NCI-H2107 treated with DMSO at 0.1 percent for 48 hours (cell line): ENCODE data around the gene ATP2B2.

ENCODE experiments used
- DNase-seq: peaks from one replicate; lab custom pipeline; 2025; ENCODE audit not compliant: unreplicated experiment; lab: John Stamatoyannopoulos, UW

Gene ATP2B2

GRCh38 chr3:10471054-10471688 lies 34.2 kb downstream of the ATP2B2 start:
- DNase-seq = peak; percentile 50

DNA sequence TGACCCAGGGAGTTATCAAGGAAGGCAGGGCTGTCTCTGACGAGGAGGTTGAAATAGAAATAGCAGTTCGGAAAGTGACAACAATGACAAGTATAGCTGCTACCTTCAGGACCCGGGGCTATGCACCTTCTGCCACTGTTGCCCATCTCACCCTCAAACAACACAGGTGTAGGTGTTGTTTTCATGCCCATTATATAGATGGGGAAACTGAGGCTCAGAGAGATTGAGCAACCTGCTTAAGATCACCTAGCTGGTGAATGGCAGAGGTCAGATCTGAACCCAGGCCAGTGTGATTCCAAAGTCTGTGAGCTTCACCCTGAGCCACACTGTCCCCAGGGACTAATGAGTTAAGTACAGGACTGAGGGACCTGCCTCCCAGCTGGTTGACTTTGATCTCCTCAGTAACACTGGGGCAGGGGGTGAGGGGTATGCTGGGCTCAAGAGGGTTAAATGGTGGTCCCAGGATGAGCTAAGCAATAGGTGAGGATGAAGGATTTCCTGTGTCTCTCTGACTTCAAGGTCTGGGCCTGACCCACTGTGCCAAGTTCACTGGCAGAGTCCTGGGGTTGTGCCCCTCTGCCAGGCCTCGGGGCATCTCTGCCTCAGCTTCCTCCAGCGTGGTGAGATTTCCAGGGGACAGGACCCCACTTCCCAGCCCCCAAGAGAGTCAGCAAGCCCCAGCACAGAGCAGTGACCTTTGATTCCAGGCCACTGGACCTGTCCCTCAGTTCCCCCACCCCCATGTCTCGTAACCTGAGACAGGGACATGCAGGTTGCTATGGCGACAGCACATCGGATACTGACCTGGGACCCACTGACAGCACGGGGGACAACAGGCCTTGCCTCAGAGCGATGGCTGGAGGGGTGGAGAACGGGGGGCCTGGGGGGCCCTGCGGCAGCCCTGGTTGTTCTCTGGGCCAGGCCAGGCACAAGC lies 35.0 kb downstream of the ATP2B2 start:
- no peak for DNase-seq

GRCh38 chr3:10469441-10470119 lies 35.8 kb downstream of the ATP2B2 start:
- DNase-seq = peak; percentile 10

- no peak for DNase-seq
These were observed 36.6 kb downstream of the ATP2B2 start for GRCh38 chr3:10468613-10469354.

GRCh38 chr3:10467904-10468612 lies 37.3 kb downstream of the ATP2B2 start:
- no peak for DNase-seq

GRCh38 chr3:10467204-10467603 lies 38.2 kb downstream of the ATP2B2 start:
- no peak for DNase-seq

GRCh38 chr3:10466186-10466585 lies 39.2 kb downstream of the ATP2B2 start:
- no peak for DNase-seq

- DNase-seq = no peak
These were observed 40.2 kb downstream of the ATP2B2 start for GRCh38 chr3:10465161-10465560.

DNA sequence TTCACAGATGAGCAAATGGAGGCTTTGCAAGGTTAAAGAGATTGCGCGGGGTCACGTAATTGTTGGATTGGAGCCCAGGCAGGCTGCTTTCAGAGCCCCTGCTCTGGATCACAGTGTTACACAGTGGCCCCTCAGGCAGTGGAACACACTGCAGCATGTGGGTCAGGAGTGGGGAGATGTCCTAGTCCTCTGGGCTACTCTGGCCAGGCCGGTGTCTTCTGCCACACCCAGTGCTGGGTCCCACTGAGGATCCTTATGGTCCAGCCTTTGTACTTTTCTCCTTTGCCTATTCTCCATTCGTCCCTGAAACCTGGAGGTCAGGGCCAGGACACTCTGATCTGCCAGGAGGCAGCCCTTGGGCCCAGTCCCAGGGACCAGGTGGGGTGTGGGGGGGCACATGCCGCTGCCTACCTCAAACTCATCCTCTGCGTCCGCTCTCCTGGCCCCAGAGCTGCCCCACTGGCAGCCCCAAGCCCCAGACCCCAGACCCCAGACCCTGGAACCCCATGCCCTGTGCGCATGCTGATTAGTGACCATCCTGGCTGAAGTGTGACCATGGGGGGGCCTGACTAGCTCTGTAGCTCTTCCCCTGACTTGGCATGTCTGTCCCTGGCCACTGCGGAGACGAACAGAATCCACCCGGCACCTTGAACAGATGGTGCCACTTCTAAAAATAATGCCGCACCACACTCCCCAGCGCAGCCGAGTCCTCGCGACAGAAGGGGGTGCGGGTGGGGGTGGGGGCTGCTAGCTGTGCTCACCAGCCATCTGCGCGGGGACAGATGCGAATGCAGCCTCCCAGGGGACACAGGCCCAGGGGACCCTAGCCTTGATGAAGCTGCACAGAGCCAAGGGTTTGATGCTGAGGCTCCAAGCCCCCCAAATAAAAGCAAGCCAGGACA lies 41.6 kb downstream of the ATP2B2 start:
- DNase-seq = peak; percentile 1

DNA sequence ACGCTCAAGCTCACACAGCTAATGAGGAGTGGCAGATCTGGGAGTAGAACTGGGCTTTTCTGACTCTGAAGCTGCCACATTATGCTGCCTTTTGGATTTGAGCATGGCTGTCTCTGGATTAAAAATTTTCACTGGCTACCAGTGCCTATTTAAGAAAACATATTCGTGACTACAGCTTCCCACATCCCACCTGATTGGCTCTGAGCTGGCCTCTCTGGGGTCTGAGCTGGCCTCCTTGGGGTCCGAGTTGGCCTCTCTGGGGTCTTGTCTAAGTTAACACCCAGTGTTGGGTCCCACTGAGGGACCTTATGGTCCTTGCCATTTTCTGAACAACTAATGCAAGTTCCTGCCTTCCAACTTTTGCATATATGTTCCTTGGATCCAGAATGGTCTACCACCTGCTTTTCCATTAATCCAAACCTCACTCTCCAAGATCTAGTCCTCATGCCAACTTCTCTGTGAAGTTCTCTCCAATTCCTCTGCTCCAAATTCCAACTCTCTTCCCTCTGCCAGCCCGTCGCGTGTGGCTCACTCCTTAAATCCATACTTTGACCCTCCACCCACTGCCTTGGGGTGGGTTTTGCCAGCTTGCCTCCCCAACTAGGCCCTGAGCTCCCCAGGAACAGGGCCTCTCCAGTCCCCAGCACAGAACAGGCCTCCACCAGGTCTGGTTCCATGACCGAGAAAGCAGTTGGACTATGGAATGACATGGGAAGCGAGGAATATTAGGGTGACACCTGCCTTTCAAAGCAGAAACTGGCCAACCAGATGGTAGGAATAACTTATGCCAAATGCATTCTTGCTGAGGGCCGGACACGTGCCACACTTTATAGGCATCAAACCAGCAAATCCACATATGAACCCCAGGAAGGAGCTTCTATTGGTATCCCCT lies 42.5 kb downstream of the ATP2B2 start:
- DNase-seq = no peak

DNA sequence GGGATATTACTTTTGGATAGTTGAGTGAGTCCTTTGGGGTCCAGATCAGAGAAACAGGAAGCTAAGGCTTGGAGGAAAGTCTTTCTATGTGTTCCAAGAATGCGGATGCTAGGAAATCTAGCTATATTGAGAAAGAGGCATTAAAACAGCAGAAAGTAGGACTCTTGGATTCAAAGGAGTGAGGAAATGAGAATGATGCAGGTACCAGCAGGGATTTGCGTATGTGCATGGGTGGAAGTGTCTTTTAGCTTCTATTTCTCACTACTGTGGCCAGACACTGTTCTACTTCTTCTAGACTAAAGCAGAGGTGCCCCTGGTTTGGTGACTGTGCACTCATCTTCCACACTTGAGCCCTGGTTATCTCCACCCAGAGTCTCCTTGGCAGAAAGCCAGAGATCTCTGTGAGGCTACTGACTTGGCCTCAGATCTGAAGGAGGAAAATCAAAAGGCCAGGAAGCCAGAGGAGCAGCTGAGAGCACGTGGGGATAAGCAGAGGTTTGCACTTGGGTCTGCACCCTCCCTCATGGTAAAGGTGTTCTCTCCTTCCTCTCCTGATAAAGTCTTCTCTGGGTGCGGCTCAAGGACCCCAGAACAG lies 44.3 kb downstream of the ATP2B2 start:
- DNase-seq = no peak

GRCh38 chr3:10459954-10460754 lies 45.2 kb downstream of the ATP2B2 start:
- DNase-seq = no peak

GRCh38 chr3:10457560-10457959 lies 47.8 kb downstream of the ATP2B2 start:
- no peak for DNase-seq

GRCh38 chr3:10456981-10457380 lies 48.4 kb downstream of the ATP2B2 start:
- no peak for DNase-seq

DNA sequence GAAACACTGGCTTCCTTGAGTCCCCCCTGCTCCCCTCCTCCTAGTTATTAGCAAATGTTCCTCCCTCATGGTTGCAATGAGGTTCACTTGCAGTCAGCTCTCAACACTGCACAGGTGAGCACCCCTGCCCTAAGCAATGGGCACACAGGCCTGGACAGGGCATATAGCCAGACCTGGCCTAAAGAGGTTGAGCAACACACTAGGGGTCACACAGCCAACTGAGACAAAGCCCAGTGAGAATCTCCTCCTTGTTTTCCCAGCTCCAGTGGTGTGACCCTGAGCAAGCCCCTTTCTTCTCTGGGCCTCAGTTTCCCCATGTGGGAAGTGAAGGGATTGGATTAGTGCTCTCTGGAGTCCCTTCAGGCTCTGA lies 49.9 kb downstream of the ATP2B2 start:
- no peak for DNase-seq

- no peak for DNase-seq
These were observed 50.4 kb downstream of the ATP2B2 start for GRCh38 chr3:10454907-10455544.
